ENCODE data around the gene PAK2.
A peak's percentile ranks its signal among the peaks of the same experiment; 100 is the strongest.

The PAK2 gene

GRCh38 chr3:196739671-196740480 lies at the start of gene PAK2:
Gene PAK2, plus strand, starts transcription at chr3:196739857. Its CDS starts 42,790 bp downstream, at chr3:196782647.
- H3K9ac ChIP-seq (ENCODE audit: low read depth in 1 of 2, low read length in 2 of 2): peak within 1 kb of the TSS; percentile 95 to 96
- H3K9me3 ChIP-seq (ENCODE audit: control insufficient read depth in 2 of 2, low read length in 2 of 2): no peaks in the 10 kb centered on the region
- peak within 1 kb of the TSS; percentile 92 to 98 for H3K4me3 ChIP-seq (ENCODE audit: low read length in 2 of 2)

GRCh38 chr3:196689941-196690660 lies 49.6 kb upstream of the PAK2 start:
- Histone ChIP-seq H3K27ac (ENCODE audit: low read depth in 2 of 2, low read length in 2 of 2) (no peak overlapping the region), H3K4me1 (ENCODE audit: control insufficient read depth in 2 of 2, insufficient read depth in 2 of 2, low read length in 2 of 2) (no peaks in the 10 kb centered on the region), H3K9ac (ENCODE audit: low read depth in 1 of 2, low read length in 2 of 2) (no peak overlapping the region), H3K9me3 (ENCODE audit: control insufficient read depth in 2 of 2, low read length in 2 of 2) (no peaks in the 10 kb centered on the region), H3K36me3 (ENCODE audit: control insufficient read depth in 2 of 2, insufficient read depth in 2 of 2, low read length in 2 of 2) (no peaks in the 10 kb centered on the region), H3K27me3 (ENCODE audit: control insufficient read depth in 2 of 2, insufficient read depth in 2 of 2, low read length in 2 of 2) (no peaks in the 10 kb centered on the region), H3K4me3 (ENCODE audit: low read length in 2 of 2) (no peak overlapping the region)

More at GRCh38 chr3:196739671-196740480, at the start of gene PAK2:
- no peaks in the 10 kb centered on the region for H3K36me3 ChIP-seq (ENCODE audit: control insufficient read depth in 2 of 2, insufficient read depth in 2 of 2, low read length in 2 of 2)
- peak within 1 kb of the TSS; percentile 95 to 97 for H3K27ac ChIP-seq (ENCODE audit: low read depth in 2 of 2, low read length in 2 of 2)
- H3K4me1 ChIP-seq (ENCODE audit: control insufficient read depth in 2 of 2, insufficient read depth in 2 of 2, low read length in 2 of 2): peaks cover 9 to 11% of the 10 kb centered on the region in 2 donors
- H3K27me3 ChIP-seq (ENCODE audit: control insufficient read depth in 2 of 2, insufficient read depth in 2 of 2, low read length in 2 of 2): no peaks in the 10 kb centered on the region

- no peaks in the 10 kb centered on the region for H3K27me3 ChIP-seq (ENCODE audit: control insufficient read depth in 2 of 2, insufficient read depth in 2 of 2, low read length in 2 of 2)
- no peak overlapping the region for H3K9ac ChIP-seq (ENCODE audit: low read depth in 1 of 2, low read length in 2 of 2)
- no peaks in the 10 kb centered on the region for H3K36me3 ChIP-seq (ENCODE audit: control insufficient read depth in 2 of 2, insufficient read depth in 2 of 2, low read length in 2 of 2)
- H3K4me1 ChIP-seq (ENCODE audit: control insufficient read depth in 2 of 2, insufficient read depth in 2 of 2, low read length in 2 of 2): no peaks in the 10 kb centered on the region
- no peak overlapping the region for H3K4me3 ChIP-seq (ENCODE audit: low read length in 2 of 2)
- no peaks in the 10 kb centered on the region for H3K9me3 ChIP-seq (ENCODE audit: control insufficient read depth in 2 of 2, low read length in 2 of 2)
- no peak overlapping the region for H3K27ac ChIP-seq (ENCODE audit: low read depth in 2 of 2, low read length in 2 of 2)
These were observed 48.3 kb upstream of the PAK2 start for GRCh38 chr3:196691386-196691785.

GRCh38 chr3:196694202-196694638 lies 45.4 kb upstream of the PAK2 start:
- Histone ChIP-seq H3K9me3 (ENCODE audit: control insufficient read depth in 2 of 2, low read length in 2 of 2) (no peaks in the 10 kb centered on the region), H3K4me3 (ENCODE audit: low read length in 2 of 2) (no peak overlapping the region), H3K36me3 (ENCODE audit: control insufficient read depth in 2 of 2, insufficient read depth in 2 of 2, low read length in 2 of 2) (no peaks in the 10 kb centered on the region), H3K27ac (ENCODE audit: low read depth in 2 of 2, low read length in 2 of 2) (no peak overlapping the region), H3K27me3 (ENCODE audit: control insufficient read depth in 2 of 2, insufficient read depth in 2 of 2, low read length in 2 of 2) (no peaks in the 10 kb centered on the region), H3K9ac (ENCODE audit: low read depth in 1 of 2, low read length in 2 of 2) (no peak overlapping the region), H3K4me1 (ENCODE audit: control insufficient read depth in 2 of 2, insufficient read depth in 2 of 2, low read length in 2 of 2) (no peaks in the 10 kb centered on the region)

- H3K4me1 ChIP-seq (ENCODE audit: control insufficient read depth in 2 of 2, insufficient read depth in 2 of 2, low read length in 2 of 2): no peaks in the 10 kb centered on the region
- no peaks in the 10 kb centered on the region for H3K36me3 ChIP-seq (ENCODE audit: control insufficient read depth in 2 of 2, insufficient read depth in 2 of 2, low read length in 2 of 2)
- H3K27me3 ChIP-seq (ENCODE audit: control insufficient read depth in 2 of 2, insufficient read depth in 2 of 2, low read length in 2 of 2): no peaks in the 10 kb centered on the region
- no peak overlapping the region for H3K9ac ChIP-seq (ENCODE audit: low read depth in 1 of 2, low read length in 2 of 2)
- H3K27ac ChIP-seq (ENCODE audit: low read depth in 2 of 2, low read length in 2 of 2): no peak overlapping the region
- no peak overlapping the region for H3K4me3 ChIP-seq (ENCODE audit: low read length in 2 of 2)
- no peaks in the 10 kb centered on the region for H3K9me3 ChIP-seq (ENCODE audit: control insufficient read depth in 2 of 2, low read length in 2 of 2)
These were observed 44.5 kb upstream of the PAK2 start for GRCh38 chr3:196694941-196695848.

- Histone ChIP-seq H3K4me3 (ENCODE audit: low read length in 2 of 2) (no peak overlapping the region), H3K9me3 (ENCODE audit: control insufficient read depth in 2 of 2, low read length in 2 of 2) (no peaks in the 10 kb centered on the region), H3K27ac (ENCODE audit: low read depth in 2 of 2, low read length in 2 of 2) (no peak overlapping the region), H3K27me3 (ENCODE audit: control insufficient read depth in 2 of 2, insufficient read depth in 2 of 2, low read length in 2 of 2) (no peaks in the 10 kb centered on the region), H3K36me3 (ENCODE audit: control insufficient read depth in 2 of 2, insufficient read depth in 2 of 2, low read length in 2 of 2) (no peaks in the 10 kb centered on the region), H3K9ac (ENCODE audit: low read depth in 1 of 2, low read length in 2 of 2) (no peak overlapping the region), H3K4me1 (ENCODE audit: control insufficient read depth in 2 of 2, insufficient read depth in 2 of 2, low read length in 2 of 2) (no peaks in the 10 kb centered on the region)
These were observed 43.8 kb upstream of the PAK2 start for GRCh38 chr3:196695849-196696226.

GRCh38 chr3:196697270-196697669 lies 42.4 kb upstream of the PAK2 start:
- no peaks in the 10 kb centered on the region for H3K9me3 ChIP-seq (ENCODE audit: control insufficient read depth in 2 of 2, low read length in 2 of 2)
- H3K27ac ChIP-seq (ENCODE audit: low read depth in 2 of 2, low read length in 2 of 2): no peak overlapping the region
- no peak overlapping the region for H3K9ac ChIP-seq (ENCODE audit: low read depth in 1 of 2, low read length in 2 of 2)
- H3K27me3 ChIP-seq (ENCODE audit: control insufficient read depth in 2 of 2, insufficient read depth in 2 of 2, low read length in 2 of 2): no peaks in the 10 kb centered on the region
- H3K36me3 ChIP-seq (ENCODE audit: control insufficient read depth in 2 of 2, insufficient read depth in 2 of 2, low read length in 2 of 2): no peaks in the 10 kb centered on the region
- no peak overlapping the region for H3K4me3 ChIP-seq (ENCODE audit: low read length in 2 of 2)
- no peaks in the 10 kb centered on the region for H3K4me1 ChIP-seq (ENCODE audit: control insufficient read depth in 2 of 2, insufficient read depth in 2 of 2, low read length in 2 of 2)

GRCh38 chr3:196699749-196700148 lies 39.9 kb upstream of the PAK2 start:
- no peaks in the 10 kb centered on the region for H3K36me3 ChIP-seq (ENCODE audit: control insufficient read depth in 2 of 2, insufficient read depth in 2 of 2, low read length in 2 of 2)
- H3K9me3 ChIP-seq (ENCODE audit: control insufficient read depth in 2 of 2, low read length in 2 of 2): no peaks in the 10 kb centered on the region
- no peak overlapping the region for H3K9ac ChIP-seq (ENCODE audit: low read depth in 1 of 2, low read length in 2 of 2)
- no peak overlapping the region for H3K27ac ChIP-seq (ENCODE audit: low read depth in 2 of 2, low read length in 2 of 2)
- no peaks in the 10 kb centered on the region for H3K27me3 ChIP-seq (ENCODE audit: control insufficient read depth in 2 of 2, insufficient read depth in 2 of 2, low read length in 2 of 2)
- H3K4me1 ChIP-seq (ENCODE audit: control insufficient read depth in 2 of 2, insufficient read depth in 2 of 2, low read length in 2 of 2): no peaks in the 10 kb centered on the region
- no peak overlapping the region for H3K4me3 ChIP-seq (ENCODE audit: low read length in 2 of 2)

GRCh38 chr3:196700801-196701200 lies 38.9 kb upstream of the PAK2 start:
- no peaks in the 10 kb centered on the region for H3K9me3 ChIP-seq (ENCODE audit: control insufficient read depth in 2 of 2, low read length in 2 of 2)
- H3K27ac ChIP-seq (ENCODE audit: low read depth in 2 of 2, low read length in 2 of 2): no peak overlapping the region
- H3K4me3 ChIP-seq (ENCODE audit: low read length in 2 of 2): no peak overlapping the region

More at GRCh38 chr3:196700801-196701200, 38.9 kb upstream of the PAK2 start:
- no peaks in the 10 kb centered on the region for H3K4me1 ChIP-seq (ENCODE audit: control insufficient read depth in 2 of 2, insufficient read depth in 2 of 2, low read length in 2 of 2)
- no peaks in the 10 kb centered on the region for H3K36me3 ChIP-seq (ENCODE audit: control insufficient read depth in 2 of 2, insufficient read depth in 2 of 2, low read length in 2 of 2)
- no peaks in the 10 kb centered on the region for H3K27me3 ChIP-seq (ENCODE audit: control insufficient read depth in 2 of 2, insufficient read depth in 2 of 2, low read length in 2 of 2)
- H3K9ac ChIP-seq (ENCODE audit: low read depth in 1 of 2, low read length in 2 of 2): no peak overlapping the region

Data from mucosa of rectum (tissue), 2 donors.